Measurements from ENCODE around the gene PHLDA2.
"Not testable (repeated sequence)": the region's sequence is repeated elsewhere in the genome, so short reads cannot be mapped to it uniquely, and the experiment has no call there.

The PHLDA2 gene

GRCh38 chr11:2912498-2912897, 16.7 kb downstream of the PHLDA2 start:
- no peak for DNase-seq

GRCh38 chr11:2911785-2912391, 17.3 kb downstream of the PHLDA2 start:
- DNase-seq: no peak

GRCh38 chr11:2911088-2911784, 18.0 kb downstream of the PHLDA2 start:
- no peak for DNase-seq

- no peak for DNase-seq
Measured at GRCh38 chr11:2910401-2910955, 18.7 kb downstream of the PHLDA2 start.

GRCh38 chr11:2909133-2909902, 19.9 kb downstream of the PHLDA2 start:
- no peak for DNase-seq

- no peak for DNase-seq
Measured at GRCh38 chr11:2908130-2908529, 21.1 kb downstream of the PHLDA2 start.

GRCh38 chr11:2905299-2905698, 23.9 kb downstream of the PHLDA2 start:
- not testable (repeated sequence) for DNase-seq

GRCh38 chr11:2904153-2905052, 24.8 kb downstream of the PHLDA2 start:
- DNase-seq: no peak

GRCh38 chr11:2903672-2904011, 25.6 kb downstream of the PHLDA2 start:
- DNase-seq: no peak

GRCh38 chr11:2902784-2903671, 26.2 kb downstream of the PHLDA2 start:
- DNase-seq: no peak

- DNase-seq: peak; percentile 84
Measured at GRCh38 chr11:2901854-2902783, 27.1 kb downstream of the PHLDA2 start.

GRCh38 chr11:2901196-2901796, 27.9 kb downstream of the PHLDA2 start:
- DNase-seq: no peak

GRCh38 chr11:2899080-2899783, 30.0 kb downstream of the PHLDA2 start:
- DNase-seq: peak; percentile 14

- DNase-seq: peak; percentile 81
Measured at GRCh38 chr11:2898366-2899079, 30.7 kb downstream of the PHLDA2 start.

GRCh38 chr11:2897048-2897447, 32.2 kb downstream of the PHLDA2 start:
- no peak for DNase-seq

- DNase-seq: no peak
Measured at GRCh38 chr11:2896047-2896446, 33.2 kb downstream of the PHLDA2 start.

- DNase-seq: no peak
Measured at GRCh38 chr11:2893935-2894334, 35.3 kb downstream of the PHLDA2 start.

GRCh38 chr11:2892967-2893528, 36.2 kb downstream of the PHLDA2 start:
- DNase-seq: no peak

Data from GDM1 (cell line).